CD14-positive monocyte (primary cell): ENCODE measurements around the gene ERMN. TPM values are rescaled to one million over a fixed set of nuclear protein-coding genes. Genes with fewer than 3 reads are reported as not detected.

Experiments used
- DNase-seq, 3 donors: peaks; one replicate each; pipeline ENCODE4 v3.0.0-alpha.2; 2011 to 2022
- H2AFZ ChIP-seq: 2 replicates; pipeline ENCODE4 v1.6.0; 2012; ENCODE audit warnings: mild to moderate bottlenecking, low read depth, low read length, inconsistent platforms; ENCODE audit not compliant: insufficient read depth, poor library complexity, severe bottlenecking
- H3K27ac ChIP-seq, 2 donors: 1 replicate in 1 of 2; 2 replicates in 1 of 2; pipeline ENCODE4 v1.5.1; 2012 to 2013; ENCODE audit warnings: low read length in 2 of 2, control low read depth in 1 of 2, inconsistent platforms in 1 of 2, low read depth in 1 of 2, mild to moderate bottlenecking in 1 of 2
- H3K27me3 ChIP-seq, 2 donors: one replicate each; pipeline versions ENCODE4 v1.6.0 to v1.6.1; 2011 to 2013; ENCODE audit warnings: low read length in 2 of 2; ENCODE audit not compliant: control insufficient read depth in 2 of 2, insufficient read depth in 2 of 2
- H3K36me3 ChIP-seq, 2 donors: replicated peaks in 1 of 2; 1 replicate in 1 of 2; 2 replicates in 1 of 2; pipeline versions ENCODE4 v1.5.1 to v1.6.1; 2012 to 2013; ENCODE audit warnings: low read length in 2 of 2, control low read depth in 1 of 2, inconsistent platforms in 1 of 2, mild to moderate bottlenecking in 1 of 2; ENCODE audit not compliant: insufficient read depth in 2 of 2, control insufficient read depth in 1 of 2
- H3K4me1 ChIP-seq, 2 donors: 1 replicate in 1 of 2; 2 replicates in 1 of 2; pipeline versions ENCODE4 v1.5.1 to v1.6.1; 2012 to 2013; ENCODE audit warnings: low read length in 2 of 2, control low read depth in 1 of 2, inconsistent platforms in 1 of 2, mild to moderate bottlenecking in 1 of 2, moderate library complexity in 1 of 2; ENCODE audit not compliant: insufficient read depth in 2 of 2, control insufficient read depth in 1 of 2
- H3K4me2 ChIP-seq: replicated peaks from 2 replicates; pipeline ENCODE3; 2012; ENCODE audit warnings: low read length, moderate library complexity, mild to moderate bottlenecking; ENCODE audit not compliant: poor library complexity, severe bottlenecking; ENCODE audit errors: extremely low read depth
- H3K4me3 ChIP-seq, 3 experiments: fragments of 200-600 bp in 1 of 3; sonication (generic) in 1 of 3; replicated peaks in 1 of 3; 1 replicate in 2 of 3; 2 replicates in 1 of 3; pipeline ENCODE4 v1.5.1; 2011 to 2013; ENCODE audit warnings: low read length in 3 of 3, mild to moderate bottlenecking in 3 of 3, control low read depth in 2 of 3, low read depth in 2 of 3, inconsistent platforms in 1 of 3, moderate library complexity in 1 of 3
- H3K79me2 ChIP-seq: 2 replicates; pipeline ENCODE4 v1.6.0; 2012; ENCODE audit warnings: mild to moderate bottlenecking, control low read depth, inconsistent platforms, low read length, moderate library complexity; ENCODE audit not compliant: insufficient read depth
- H3K9ac ChIP-seq: 2 replicates; pipeline ENCODE4 v1.6.0; 2017; ENCODE audit warnings: low read length, mild to moderate bottlenecking; ENCODE audit not compliant: insufficient read depth, poor library complexity, severe bottlenecking
- H3K9me3 ChIP-seq, 2 donors: replicated peaks in 1 of 2; 1 replicate in 1 of 2; 2 replicates in 1 of 2; pipeline versions ENCODE4 v1.5.1 to v1.6.1; 2012 to 2013; ENCODE audit warnings: low read length in 2 of 2, control low read depth in 1 of 2; ENCODE audit not compliant: control insufficient read depth in 1 of 2, insufficient read depth in 1 of 2
- H4K20me1 ChIP-seq: 2 replicates; pipeline ENCODE4 v1.6.0; 2012; ENCODE audit warnings: mild to moderate bottlenecking, low read length, control low read depth, moderate library complexity; ENCODE audit not compliant: insufficient read depth
- H3K27ac Mint-ChIP-seq, 7 donors: one replicate each; pipeline ENCODE4 v1.8.0; 2020; ENCODE audit warnings: mild to moderate bottlenecking in 7 of 7, mixed read lengths in 7 of 7, moderate library complexity in 6 of 7, inconsistent platforms in 2 of 7
- H3K27me3 Mint-ChIP-seq, 3 donors: one replicate each; pipeline ENCODE4 v1.8.0; 2021 to 2022; ENCODE audit warnings: low read depth in 3 of 3, mild to moderate bottlenecking in 3 of 3, mixed read lengths in 3 of 3, moderate library complexity in 3 of 3, inconsistent platforms in 1 of 3
- H3K36me3 Mint-ChIP-seq, 2 donors: one replicate each; pipeline ENCODE4 v1.8.0; 2020; ENCODE audit warnings: mixed read lengths in 2 of 2, inconsistent platforms in 1 of 2, mild to moderate bottlenecking in 1 of 2
- H3K4me1 Mint-ChIP-seq: one replicate; pipeline ENCODE4 v1.8.0; 2020; ENCODE audit warnings: mild to moderate bottlenecking, mixed read lengths
- H3K4me3 Mint-ChIP-seq, 2 donors: one replicate each; pipeline ENCODE4 v1.8.0; 2020; ENCODE audit warnings: mild to moderate bottlenecking in 2 of 2, mixed read lengths in 2 of 2, moderate library complexity in 1 of 2
- H3K9me3 Mint-ChIP-seq, 7 donors: one replicate each; pipeline ENCODE4 v1.8.0; 2020 to 2022; ENCODE audit warnings: mixed read lengths in 7 of 7, mild to moderate bottlenecking in 6 of 7, moderate library complexity in 6 of 7, inconsistent platforms in 2 of 7
- WGBS: methylation state at CpG from one replicate; pipeline ENCODE4 v1.1.5; 2013; ENCODE audit warnings: missing lambda C conversion rate; ENCODE audit not compliant: insufficient coverage; 5-methylcytosine and 5-hydroxymethylcytosine counted together
- intact Hi-C, 2 donors: fragments of 100-400 bp; cut with micrococcal nuclease; formaldehyde crosslinking; loops; one replicate each; pipeline versions ENCODE4 v1.15.0 to v1.15.1; 2023
- polyA plus RNA-seq, 3 donors: library from polyadenylated mRNA; depleted of rRNA in 1 of 3; unstranded in 2 of 3; stranded (reverse) in 1 of 3; fragments of 300-500 nt in 2 of 3; fragments of >200 nt in 1 of 3; fragmentation: Illumina TruSeq in 2 of 3; gene quantifications; 1 replicate in 2 of 3; 2 replicates in 1 of 3; pipeline ENCODE4 v1.2.3, GENCODE V29; 2012 to 2021
- TF ChIP-seq, protein P1 (sequence below): fragments of 200-600 bp; IDR thresholded peaks from one replicate; pipeline ENCODE4 v1.8.0; 2022; ENCODE audit warnings: antibody characterized with exemption, mild to moderate bottlenecking

ERMN gene
- polyA plus RNA-seq, 3 donors: 0.19 to 3.9 TPM; not detected in 1

DNA sequence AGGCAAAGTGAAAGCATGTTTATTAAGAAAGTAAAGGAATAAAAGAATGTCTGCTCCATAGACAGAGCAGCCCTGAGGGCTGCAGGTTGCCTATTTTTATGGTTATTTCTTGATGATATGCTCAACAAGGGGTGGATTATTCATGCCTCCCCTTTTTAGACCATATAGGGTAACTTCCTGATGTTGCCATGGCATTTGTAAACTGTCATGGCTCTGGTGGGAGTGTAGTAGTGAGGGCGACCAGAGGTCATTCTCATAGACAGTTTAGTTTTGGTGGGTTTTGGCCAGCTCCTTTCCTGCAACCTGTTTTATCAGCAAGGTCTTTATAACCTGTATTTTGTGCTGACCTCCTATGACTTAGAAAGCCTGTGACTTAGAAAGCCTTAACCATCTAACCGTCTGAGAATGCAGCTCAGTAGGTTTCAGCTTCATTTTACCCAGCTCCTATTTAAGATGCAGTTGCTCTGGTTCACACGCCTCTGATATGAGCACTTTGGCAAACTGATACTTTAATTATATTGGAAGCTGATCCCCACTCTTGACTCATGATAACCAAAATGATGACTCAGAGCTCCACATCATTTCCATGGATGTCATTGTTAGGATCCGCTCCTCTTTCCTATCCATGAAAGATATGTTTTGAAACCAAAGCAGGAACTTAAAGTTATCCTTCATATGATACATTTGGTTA is 14.5 kb upstream of the ERMN start:
- H3K4me3 Mint-ChIP-seq: no peak overlapping the region
- H3K27me3 Mint-ChIP-seq: peaks cover 0 to 3% (median 0%) of the 10 kb centered on the region in 3 donors
- H3K9me3 Mint-ChIP-seq: peaks cover 29 to 39% (median 36%) of the 10 kb centered on the region in 7 donors
- Histone ChIP-seq H3K79me2 (no peaks in the 10 kb centered on the region), H3K27me3 (no peaks in the 10 kb centered on the region), H3K9ac (no peak overlapping the region), H3K36me3 (no peaks in the 10 kb centered on the region), H3K4me1 (no peaks in the 10 kb centered on the region), H3K4me2 (no peak overlapping the region), H4K20me1 (no peaks in the 10 kb centered on the region), H3K9me3 (peaks cover 22 to 24% of the 10 kb centered on the region in 2 donors), H3K27ac (no peak overlapping the region), H2AFZ (no peak overlapping the region), H3K4me3 (no peak overlapping the region)
- no CpG with 5 or more reads among the region's 4 CpGs for WGBS
- H3K27ac Mint-ChIP-seq: no peak overlapping the region
- peaks cover 4% of the 10 kb centered on the region for H3K4me1 Mint-ChIP-seq
- peaks cover 6 to 7% of the 10 kb centered on the region in 2 donors for H3K36me3 Mint-ChIP-seq
- DNase-seq: no peak
- TF ChIP-seq, protein P1, sequence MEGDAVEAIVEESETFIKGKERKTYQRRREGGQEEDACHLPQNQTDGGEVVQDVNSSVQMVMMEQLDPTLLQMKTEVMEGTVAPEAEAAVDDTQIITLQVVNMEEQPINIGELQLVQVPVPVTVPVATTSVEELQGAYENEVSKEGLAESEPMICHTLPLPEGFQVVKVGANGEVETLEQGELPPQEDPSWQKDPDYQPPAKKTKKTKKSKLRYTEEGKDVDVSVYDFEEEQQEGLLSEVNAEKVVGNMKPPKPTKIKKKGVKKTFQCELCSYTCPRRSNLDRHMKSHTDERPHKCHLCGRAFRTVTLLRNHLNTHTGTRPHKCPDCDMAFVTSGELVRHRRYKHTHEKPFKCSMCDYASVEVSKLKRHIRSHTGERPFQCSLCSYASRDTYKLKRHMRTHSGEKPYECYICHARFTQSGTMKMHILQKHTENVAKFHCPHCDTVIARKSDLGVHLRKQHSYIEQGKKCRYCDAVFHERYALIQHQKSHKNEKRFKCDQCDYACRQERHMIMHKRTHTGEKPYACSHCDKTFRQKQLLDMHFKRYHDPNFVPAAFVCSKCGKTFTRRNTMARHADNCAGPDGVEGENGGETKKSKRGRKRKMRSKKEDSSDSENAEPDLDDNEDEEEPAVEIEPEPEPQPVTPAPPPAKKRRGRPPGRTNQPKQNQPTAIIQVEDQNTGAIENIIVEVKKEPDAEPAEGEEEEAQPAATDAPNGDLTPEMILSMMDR: no peak
- intact Hi-C loops: no loop called here

DNA sequence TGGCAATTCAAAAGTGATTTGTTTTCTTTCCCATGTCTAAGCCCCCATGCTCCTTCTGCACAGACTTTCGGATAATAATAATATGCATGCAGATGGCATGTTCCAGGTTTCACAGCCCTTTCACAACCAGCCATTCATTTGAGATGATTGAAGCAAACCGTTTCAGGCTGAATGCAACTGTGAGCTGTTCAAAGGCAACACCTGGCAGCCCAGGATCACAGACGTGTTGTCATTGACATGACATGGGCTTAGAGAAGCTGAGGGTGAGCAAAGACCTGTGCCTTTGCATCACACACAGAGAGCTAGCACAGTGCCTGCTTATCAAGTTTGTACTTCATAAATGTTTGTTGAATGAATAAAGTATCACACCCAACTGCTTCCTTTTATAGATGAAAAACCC is 12.4 kb upstream of the ERMN start:
- Histone ChIP-seq H3K27me3 (no peaks in the 10 kb centered on the region), H4K20me1 (no peaks in the 10 kb centered on the region), H2AFZ (no peak overlapping the region), H3K27ac (no peak overlapping the region), H3K4me3 (no peak overlapping the region), H3K4me1 (no peaks in the 10 kb centered on the region), H3K4me2 (no peak overlapping the region), H3K9me3 (peaks cover under 1 to 10% of the 10 kb centered on the region in 2 donors), H3K9ac (no peak overlapping the region), H3K79me2 (no peaks in the 10 kb centered on the region), H3K36me3 (no peaks in the 10 kb centered on the region)
- Mint-ChIP-seq H3K4me3 (no peak overlapping the region), H3K4me1 (peaks cover 4% of the 10 kb centered on the region), H3K27me3 (peaks cover 0 to 2% (median 0%) of the 10 kb centered on the region in 3 donors), H3K36me3 (peaks cover 0 to 3% of the 10 kb centered on the region in 2 donors), H3K27ac (no peak overlapping the region), H3K9me3 (peaks cover 11 to 20% (median 15%) of the 10 kb centered on the region in 7 donors)
- intact Hi-C loops: no loop called here
- 90% methylated on average over 2 of the region's 3 CpGs for WGBS
- DNase-seq: no peak
- TF ChIP-seq, protein P1: no peak
